Measurements from ENCODE around the gene CYB561. TPM values are rescaled to one million over a fixed set of nuclear protein-coding genes. Genes with fewer than 3 reads are reported as not detected.

Gene CYB561
- total RNA-seq, 1 experiment from 2014 or later, result 67.6 TPM

- Histone ChIP-seq H3K4me2 (ENCODE audit: low read length) (peak overlapping the region; percentile 98), H3K9me3 (ENCODE audit: control insufficient read depth in 1 of 2, insufficient read depth in 1 of 2, low read depth in 1 of 2, low read length in 2 of 2) (no peaks in the 10 kb centered on the region), H2AFZ (ENCODE audit: low read depth, low read length, poor library complexity, severe bottlenecking) (no peak overlapping the region), H3K9ac (ENCODE audit: low read length) (peak overlapping the region; percentile 87), H3K4me1 (ENCODE audit: control insufficient read depth in 1 of 2, insufficient read depth in 2 of 2, low read length in 2 of 2) (peaks cover 15 to 35% of the 10 kb centered on the region in 2 experiments), H4K20me1 (ENCODE audit: insufficient read depth) (no peaks in the 10 kb centered on the region), H3K36me3 (ENCODE audit: control insufficient read depth in 1 of 2, insufficient read depth in 2 of 2, low read length in 2 of 2) (no peaks in the 10 kb centered on the region), H3K9me2 (ENCODE audit: insufficient read depth) (no peaks in the 10 kb centered on the region), H3K4me3 (replicated peaks in 1 of 2; ENCODE audit: low read depth in 1 of 2, low read length in 2 of 2) (peak overlapping the region; percentile 85 to 86), H3K79me2 (ENCODE audit: insufficient read depth, low read length) (peaks cover 33% of the 10 kb centered on the region), H3K27me3 (ENCODE audit: insufficient read depth, low read length) (no peaks in the 10 kb centered on the region), H3K27ac (ENCODE audit: low read depth, low read length) (peak overlapping the region; percentile 92)
- intact Hi-C loops (cut with micrococcal nuclease), result loop anchor here (2.0 kb wide), 2 partner anchors 32 to 176 kb away; partner anchors contain the start of gene MAP3K3
- ATAC-seq, result no peak; the same call in 1 of the 2 replicates
- CTCF ChIA-PET, result interaction anchor here (3.4 kb wide), 1 partner anchor 12 kb away, joined by 43 read pairs; no protein-coding TSS in a partner anchor
- POLR2A ChIA-PET, result interaction anchor here (0.5 to 4.8 kb wide), 2 partner anchors 12 to 55 kb away, joined by 3 to 23 read pairs; no protein-coding TSS in a partner anchor
- TSS peak; percentile 77 for BruUV-seq (replicated peaks)
- TF ChIP-seq MAX (IDR thresholded peaks at IDR 0.05) (no peak; the same call in 1 of the 2 replicates), FOSL1 (IDR thresholded peaks at IDR 0.05; ENCODE audit: low read depth) (no peak), EZH2phosphoT487 (IDR thresholded peaks at IDR 0.05; ENCODE audit: borderline replicate concordance) (no peak), EZH2 (IDR thresholded peaks at IDR 0.05) (no peak), SRF (IDR thresholded peaks at IDR 0.05; ENCODE audit: low read depth) (no peak), CBX3 (IDR thresholded peaks at IDR 0.05; ENCODE audit: low read depth) (no peak), POLR2A (IDR thresholded peaks at IDR 0.05; ENCODE audit: borderline replicate concordance, extremely low read depth, insufficient read depth, insufficient read length) (no peak), ZBTB33 (IDR thresholded peaks at IDR 0.05; ENCODE audit: extremely low read depth, insufficient replicate concordance, low read length) (no peak), RAD21 (IDR thresholded peaks at IDR 0.05; ENCODE audit: low read depth) (no peak), EGR1 (IDR thresholded peaks at IDR 0.05; ENCODE audit: low read depth) (no peak), JUND (IDR thresholded peaks at IDR 0.05) (no peak), CEBPB (IDR thresholded peaks at IDR 0.05; ENCODE audit: low read depth) (no peak), SIN3A (IDR thresholded peaks at IDR 0.05; ENCODE audit: low read depth) (no peak), YY1 (IDR thresholded peaks at IDR 0.05; ENCODE audit: extremely low read depth, insufficient replicate concordance, low read depth, low read length) (no peak), ATF3 (IDR thresholded peaks at IDR 0.05) (no peak), ZNF274 (IDR thresholded peaks at IDR 0.05; ENCODE audit: low read depth, low read length) (no peak), CTCF (IDR thresholded peaks at IDR 0.05 in 2 of 3, conservative IDR thresholded peaks at IDR 0.05 in 1 of 3; ENCODE audit: borderline replicate concordance in 1 of 3, insufficient read depth in 1 of 3, low read depth in 2 of 3, low read length in 2 of 3) (no peak), SP1 (IDR thresholded peaks at IDR 0.05; ENCODE audit: low read depth) (no peak)
- RAD21 ChIA-PET (ENCODE audit: low non-redundant PET in 1 of 2, low total read pairs in 2 of 2, uncharacterized antibody in 2 of 2, unreplicated experiment in 2 of 2), result interaction anchor here in 1 of 2 experiments (0.6 to 2.8 kb wide), 2 partner anchors 32 to 699 kb away, joined by 4 to 12 read pairs; no protein-coding TSS in a partner anchor
- no peak for DNase-seq (ENCODE audit: low read depth, low spot score)
Observed at GRCh38 chr17:63446753-63447470, 806 bp upstream of the CYB561 start.

All from HCT116 (cell line).